HG03432 (cell line): ENCODE results near the gene IFNA8.
"Not testable (repeated sequence)": the region's sequence is repeated elsewhere in the genome, so short reads cannot be mapped to it uniquely, and the experiment has no call there.

Source experiments
- ATAC-seq: cut with Tn5 transposase; IDR thresholded peaks from one replicate; pipeline ENCODE4 v1.9.1; 2021; ENCODE audit warnings: mild to moderate bottlenecking, moderate library complexity; ENCODE audit not compliant: unreplicated experiment

The IFNA8 gene

GRCh38 chr9:21408817-21409216, at the start of gene IFNA8:
TSS of gene IFNA8 (plus strand) at chr9:21409117. CDS start at chr9:21409177, 60 bp downstream.
- no peak for ATAC-seq

DNA sequence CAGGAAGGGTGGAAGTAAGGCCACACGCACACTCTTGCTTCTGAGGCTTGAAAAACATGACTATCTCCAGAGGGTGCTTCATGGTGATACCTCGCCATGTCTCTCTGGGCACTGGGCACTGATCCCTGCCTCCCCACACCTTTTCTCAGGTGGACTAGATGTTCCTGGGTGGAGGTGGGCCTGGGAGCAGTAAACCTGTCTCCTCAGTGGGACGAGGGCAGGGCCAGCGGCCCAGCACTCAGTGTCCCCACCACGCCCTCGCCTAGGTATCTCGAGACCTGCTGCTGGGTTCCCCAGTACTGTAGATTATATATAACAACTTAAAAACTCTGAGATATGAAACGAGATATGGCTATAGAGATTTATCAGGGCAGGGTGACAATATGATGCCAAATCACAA, 46.6 kb upstream of the IFNA8 start:
- ATAC-seq = no peak

DNA sequence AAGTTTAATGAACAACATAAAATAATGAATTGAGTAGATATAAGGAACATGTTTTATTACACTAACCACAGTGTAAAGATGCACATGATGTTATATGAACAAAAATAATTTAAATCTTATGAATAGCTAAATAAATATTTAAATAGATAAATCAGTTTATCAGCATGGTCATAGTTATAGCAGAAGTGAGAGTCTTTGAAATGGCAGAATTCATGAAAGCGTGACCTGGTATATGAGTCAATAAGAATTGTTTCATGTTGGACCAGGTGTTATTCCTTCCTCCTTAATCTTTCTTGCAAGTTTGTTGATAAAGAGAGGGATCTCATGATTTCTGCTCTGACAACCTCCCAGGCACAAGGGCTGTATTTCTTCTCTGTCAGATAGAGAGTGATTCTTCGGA, 41.7 kb upstream of the IFNA8 start:
- peak; percentile 96 for ATAC-seq

DNA sequence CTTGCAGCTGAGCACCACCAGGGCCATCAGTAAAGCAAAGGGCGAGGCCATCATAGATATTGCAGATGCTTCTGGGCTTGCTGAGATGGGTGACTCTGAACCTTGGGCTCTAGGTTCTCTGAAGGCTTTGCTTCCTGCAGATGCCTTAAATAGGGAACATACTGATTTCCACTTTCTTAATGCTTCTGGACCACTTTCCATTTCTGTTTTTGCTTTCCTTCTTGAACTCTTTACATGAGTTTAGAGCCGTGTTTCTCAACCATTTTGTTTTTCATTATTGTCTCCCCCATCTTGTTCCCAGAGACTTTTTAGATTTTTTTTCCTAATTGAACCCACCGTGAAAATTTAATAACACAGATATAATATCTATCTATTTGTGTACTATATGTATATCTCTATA, 41.0 kb upstream of the IFNA8 start, which contains the start of gene IFNA13:
Gene IFNA13 (minus strand): TSS at position 101 of the 400 bp plus-strand sequence. CDS start 47 bp downstream, at position 54.
- ATAC-seq = no peak

DNA sequence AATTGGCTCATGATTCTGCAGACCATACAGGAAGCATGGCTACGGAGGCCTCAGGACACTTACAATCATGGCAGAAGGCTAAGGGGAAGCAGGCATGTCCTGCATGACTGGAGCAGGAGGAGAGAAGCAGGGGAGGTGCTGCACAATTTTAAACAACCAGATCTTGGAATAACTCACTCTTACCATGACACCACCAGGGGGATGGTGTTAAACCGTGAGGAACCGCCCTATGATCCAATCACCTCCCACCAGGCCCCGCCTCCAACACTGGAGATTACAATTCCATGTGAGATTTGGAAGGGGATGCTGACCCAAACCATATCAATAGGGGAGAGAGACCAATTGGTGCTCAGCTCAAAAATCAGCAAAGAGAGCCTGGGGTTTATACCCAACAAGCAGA, 37.5 kb upstream of the IFNA8 start:
- ATAC-seq = not testable (repeated sequence)

GRCh38 chr9:21381448-21382339, 27.2 kb upstream of the IFNA8 start:
- ATAC-seq = peak; percentile 98

DNA sequence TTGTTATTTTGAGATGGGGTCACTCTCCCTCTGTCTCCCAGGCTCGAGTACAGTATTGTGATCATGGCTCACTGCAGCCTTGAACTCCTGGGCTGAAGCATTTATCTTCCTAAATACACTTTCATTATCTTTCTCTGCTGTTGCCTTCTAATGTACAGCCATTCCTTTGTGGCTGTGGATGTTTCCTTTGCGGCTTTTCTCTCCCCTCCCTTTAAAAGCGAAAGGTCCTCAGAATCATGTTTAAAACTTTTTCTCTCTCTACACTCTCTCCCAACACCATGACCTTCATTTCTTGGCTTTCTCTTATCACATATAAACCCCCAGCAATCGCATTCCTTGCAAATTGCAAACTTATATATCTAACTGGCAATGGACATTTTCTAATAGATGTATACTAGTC, 25.3 kb upstream of the IFNA8 start:
- ATAC-seq = no peak

GRCh38 chr9:21385131-21385670, 23.7 kb upstream of the IFNA8 start, which contains the start of gene IFNA2:
TSS of gene IFNA2 (minus strand) at chr9:21385398. CDS start at chr9:21385329, 69 bp downstream.
- ATAC-seq = no peak

DNA sequence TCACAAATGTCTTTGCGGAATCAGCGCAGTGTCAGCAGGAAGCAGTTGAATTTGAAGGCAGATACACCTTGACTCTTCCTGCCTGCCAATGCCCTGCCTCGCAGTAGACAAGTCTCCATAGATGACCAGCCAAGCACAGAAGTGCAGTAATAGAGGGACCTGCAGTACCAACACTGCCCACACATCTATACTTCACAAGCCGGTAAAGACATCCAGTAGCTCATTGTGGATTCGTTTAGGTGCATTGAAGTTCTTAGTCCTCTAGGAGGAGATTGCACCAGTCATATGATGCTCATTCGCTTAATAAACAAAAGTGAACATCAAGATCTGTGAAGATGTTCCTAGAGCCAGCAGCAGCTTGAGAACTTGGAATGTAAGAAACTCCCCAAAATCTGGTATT, 16.6 kb upstream of the IFNA8 start:
- ATAC-seq = peak; percentile 71

DNA sequence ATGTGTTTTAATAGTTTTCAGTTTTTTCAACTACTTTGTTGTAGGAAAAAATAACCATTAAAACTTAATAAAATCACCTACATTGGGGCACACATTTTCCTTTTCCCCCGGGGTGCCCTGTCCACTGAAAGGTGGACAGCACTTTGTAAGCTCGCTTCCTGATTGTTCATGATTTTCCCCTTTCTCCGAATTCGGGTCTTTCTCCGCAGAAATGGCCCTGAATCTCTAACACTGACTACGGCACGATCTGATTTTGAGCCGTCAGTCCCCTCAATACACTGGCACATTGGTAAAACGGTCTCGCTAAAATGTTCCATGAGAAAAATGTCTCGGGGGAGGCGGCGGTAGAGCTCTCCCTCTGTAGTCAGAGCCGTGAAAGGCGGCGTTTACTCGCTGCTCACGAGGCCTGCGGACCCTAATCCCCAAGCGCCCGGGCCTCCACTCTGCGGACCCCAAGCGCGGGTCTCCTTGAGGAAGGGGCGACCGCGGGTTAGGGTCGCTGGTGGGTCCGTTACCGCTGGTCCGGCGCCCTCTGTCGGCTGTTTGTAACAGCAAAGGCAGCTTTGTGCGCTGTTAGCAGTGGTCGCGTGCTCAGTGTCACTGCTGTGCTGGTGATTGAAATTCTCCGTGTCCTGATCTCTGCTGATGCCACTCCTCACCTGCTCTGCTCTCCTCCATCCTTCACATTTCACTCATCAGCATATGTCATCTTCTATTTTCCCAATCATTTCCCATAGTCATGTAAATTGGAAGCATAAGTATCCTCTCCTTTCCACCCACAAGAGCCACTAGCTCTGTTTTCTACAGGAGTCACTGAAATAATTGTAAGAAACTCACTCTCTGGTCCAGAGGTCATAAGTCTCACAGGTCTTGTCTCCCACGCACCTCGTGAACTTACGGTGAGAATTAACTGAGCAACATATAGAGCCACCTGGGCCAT, 12.9 kb upstream of the IFNA8 start:
- ATAC-seq = peak; percentile 83

GRCh38 chr9:21398955-21399489, 9.9 kb upstream of the IFNA8 start:
- no peak for ATAC-seq

- ATAC-seq = no peak
Measured at GRCh38 chr9:21399956-21400355, 9.0 kb upstream of the IFNA8 start.

- peak; percentile 85 for ATAC-seq
Measured at GRCh38 chr9:21402386-21403251, 6.3 kb upstream of the IFNA8 start.

- no peak for ATAC-seq
Measured at GRCh38 chr9:21404146-21404545, 4.8 kb upstream of the IFNA8 start.

GRCh38 chr9:21412107-21412506, 3.2 kb downstream of the IFNA8 start:
- peak; percentile 74 for ATAC-seq

GRCh38 chr9:21413151-21413550, 4.2 kb downstream of the IFNA8 start:
- ATAC-seq = no peak

- ATAC-seq = peak; percentile 61
Measured at GRCh38 chr9:21413624-21414023, 4.7 kb downstream of the IFNA8 start.

GRCh38 chr9:21414220-21414940, 5.5 kb downstream of the IFNA8 start:
- ATAC-seq = no peak
